CD14-positive monocyte (primary cell): ENCODE results near the gene MTMR6. TPM values are rescaled to one million over a fixed set of nuclear protein-coding genes. Genes with fewer than 3 reads are reported as not detected.
A peak's percentile ranks its signal among the peaks of the same experiment; 100 is the strongest.

ENCODE experiments used
- DNase-seq, 3 donors: peaks; one replicate each; pipeline ENCODE4 v3.0.0-alpha.2; 2011 to 2022
- H2AFZ ChIP-seq: 2 replicates; pipeline ENCODE4 v1.6.0; 2012; ENCODE audit warnings: mild to moderate bottlenecking, low read depth, low read length, inconsistent platforms; ENCODE audit not compliant: insufficient read depth, poor library complexity, severe bottlenecking
- H3K27ac ChIP-seq, 2 donors: 1 replicate in 1 of 2; 2 replicates in 1 of 2; pipeline ENCODE4 v1.5.1; 2012 to 2013; ENCODE audit warnings: low read length in 2 of 2, control low read depth in 1 of 2, inconsistent platforms in 1 of 2, low read depth in 1 of 2, mild to moderate bottlenecking in 1 of 2
- H3K27me3 ChIP-seq, 2 donors: one replicate each; pipeline versions ENCODE4 v1.6.0 to v1.6.1; 2011 to 2013; ENCODE audit warnings: low read length in 2 of 2; ENCODE audit not compliant: control insufficient read depth in 2 of 2, insufficient read depth in 2 of 2
- H3K36me3 ChIP-seq, 2 donors: replicated peaks in 1 of 2; 1 replicate in 1 of 2; 2 replicates in 1 of 2; pipeline versions ENCODE4 v1.5.1 to v1.6.1; 2012 to 2013; ENCODE audit warnings: low read length in 2 of 2, control low read depth in 1 of 2, inconsistent platforms in 1 of 2, mild to moderate bottlenecking in 1 of 2; ENCODE audit not compliant: insufficient read depth in 2 of 2, control insufficient read depth in 1 of 2
- H3K4me1 ChIP-seq, 2 donors: 1 replicate in 1 of 2; 2 replicates in 1 of 2; pipeline versions ENCODE4 v1.5.1 to v1.6.1; 2012 to 2013; ENCODE audit warnings: low read length in 2 of 2, control low read depth in 1 of 2, inconsistent platforms in 1 of 2, mild to moderate bottlenecking in 1 of 2, moderate library complexity in 1 of 2; ENCODE audit not compliant: insufficient read depth in 2 of 2, control insufficient read depth in 1 of 2
- H3K4me2 ChIP-seq: replicated peaks from 2 replicates; pipeline ENCODE3; 2012; ENCODE audit warnings: low read length, moderate library complexity, mild to moderate bottlenecking; ENCODE audit not compliant: poor library complexity, severe bottlenecking; ENCODE audit errors: extremely low read depth
- H3K4me3 ChIP-seq, 3 experiments: fragments of 200-600 bp in 1 of 3; sonication (generic) in 1 of 3; replicated peaks in 1 of 3; 1 replicate in 2 of 3; 2 replicates in 1 of 3; pipeline ENCODE4 v1.5.1; 2011 to 2013; ENCODE audit warnings: low read length in 3 of 3, mild to moderate bottlenecking in 3 of 3, control low read depth in 2 of 3, low read depth in 2 of 3, inconsistent platforms in 1 of 3, moderate library complexity in 1 of 3
- H3K79me2 ChIP-seq: 2 replicates; pipeline ENCODE4 v1.6.0; 2012; ENCODE audit warnings: mild to moderate bottlenecking, control low read depth, inconsistent platforms, low read length, moderate library complexity; ENCODE audit not compliant: insufficient read depth
- H3K9ac ChIP-seq: 2 replicates; pipeline ENCODE4 v1.6.0; 2017; ENCODE audit warnings: low read length, mild to moderate bottlenecking; ENCODE audit not compliant: insufficient read depth, poor library complexity, severe bottlenecking
- H3K9me3 ChIP-seq, 2 donors: replicated peaks in 1 of 2; 1 replicate in 1 of 2; 2 replicates in 1 of 2; pipeline versions ENCODE4 v1.5.1 to v1.6.1; 2012 to 2013; ENCODE audit warnings: low read length in 2 of 2, control low read depth in 1 of 2; ENCODE audit not compliant: control insufficient read depth in 1 of 2, insufficient read depth in 1 of 2
- H4K20me1 ChIP-seq: 2 replicates; pipeline ENCODE4 v1.6.0; 2012; ENCODE audit warnings: mild to moderate bottlenecking, low read length, control low read depth, moderate library complexity; ENCODE audit not compliant: insufficient read depth
- H3K27ac Mint-ChIP-seq, 7 donors: one replicate each; pipeline ENCODE4 v1.8.0; 2020; ENCODE audit warnings: mild to moderate bottlenecking in 7 of 7, mixed read lengths in 7 of 7, moderate library complexity in 6 of 7, inconsistent platforms in 2 of 7
- H3K27me3 Mint-ChIP-seq, 3 donors: one replicate each; pipeline ENCODE4 v1.8.0; 2021 to 2022; ENCODE audit warnings: low read depth in 3 of 3, mild to moderate bottlenecking in 3 of 3, mixed read lengths in 3 of 3, moderate library complexity in 3 of 3, inconsistent platforms in 1 of 3
- H3K36me3 Mint-ChIP-seq, 2 donors: one replicate each; pipeline ENCODE4 v1.8.0; 2020; ENCODE audit warnings: mixed read lengths in 2 of 2, inconsistent platforms in 1 of 2, mild to moderate bottlenecking in 1 of 2
- H3K4me1 Mint-ChIP-seq: one replicate; pipeline ENCODE4 v1.8.0; 2020; ENCODE audit warnings: mild to moderate bottlenecking, mixed read lengths
- H3K4me3 Mint-ChIP-seq, 2 donors: one replicate each; pipeline ENCODE4 v1.8.0; 2020; ENCODE audit warnings: mild to moderate bottlenecking in 2 of 2, mixed read lengths in 2 of 2, moderate library complexity in 1 of 2
- H3K9me3 Mint-ChIP-seq, 7 donors: one replicate each; pipeline ENCODE4 v1.8.0; 2020 to 2022; ENCODE audit warnings: mixed read lengths in 7 of 7, mild to moderate bottlenecking in 6 of 7, moderate library complexity in 6 of 7, inconsistent platforms in 2 of 7
- CTCF ChIP-seq: fragments of 200-600 bp; IDR thresholded peaks from one replicate; pipeline ENCODE4 v1.8.0; 2022; ENCODE audit warnings: antibody characterized with exemption, mild to moderate bottlenecking
- WGBS: methylation state at CpG from one replicate; pipeline ENCODE4 v1.1.5; 2013; ENCODE audit warnings: missing lambda C conversion rate; ENCODE audit not compliant: insufficient coverage; 5-methylcytosine and 5-hydroxymethylcytosine counted together
- intact Hi-C, 2 donors: fragments of 100-400 bp; cut with micrococcal nuclease; formaldehyde crosslinking; loops; one replicate each; pipeline versions ENCODE4 v1.15.0 to v1.15.1; 2023
- polyA minus RNA-seq: library from RNA; depleted of rRNA, polyadenylated mRNA; stranded (reverse); fragments of >200 nt; gene quantifications from 2 replicates; pipeline ENCODE4 v1.2.3, GENCODE V29; 2012
- polyA plus RNA-seq, 3 donors: library from polyadenylated mRNA; depleted of rRNA in 1 of 3; unstranded in 2 of 3; stranded (reverse) in 1 of 3; fragments of 300-500 nt in 2 of 3; fragments of >200 nt in 1 of 3; fragmentation: Illumina TruSeq in 2 of 3; gene quantifications; 1 replicate in 2 of 3; 2 replicates in 1 of 3; pipeline ENCODE4 v1.2.3, GENCODE V29; 2012 to 2021
- total RNA-seq, 12 experiments: library from RNA in 1 of 12; stranded (reverse) in 1 of 12; fragments of 120-200 nt in 1 of 12; gene quantifications; one replicate each; pipeline ENCODE4 v1.2.4 and lab custom pipeline; 2013 to 2026; ENCODE audit warnings: mixed read lengths in 6 of 12, inconsistent platforms in 1 of 12

The MTMR6 gene
- total RNA-seq (2013): 23.1 TPM
- polyA plus RNA-seq: 10 to 100 TPM in 2 of 3 donors, 1 to 10 TPM in 1; 7.4 to 31.9 (median 24.4) TPM
- 8.3 and 8.5 TPM in 2 replicates for polyA minus RNA-seq
- total RNA-seq (lab: John Stamatoyannopoulos, UW): 64.4 to 283 (median 186) reads per million in 11 experiments

- Histone ChIP-seq H3K27ac (peak within 1 kb of the TSS; percentile 94 to 100), H3K79me2 (peaks cover 51% of the 10 kb centered on the region), H3K9me3 (no peaks in the 10 kb centered on the region), H3K4me3 (peak within 1 kb of the TSS; percentile 72 to 98 (median 93)), H4K20me1 (peaks cover 18% of the 10 kb centered on the region), H3K27me3 (no peaks in the 10 kb centered on the region), H3K36me3 (peaks cover 6 to 7% of the 10 kb centered on the region in 2 donors), H3K9ac (peak within 1 kb of the TSS; percentile 100), H2AFZ (peak within 1 kb of the TSS; percentile 66), H3K4me2 (peak within 1 kb of the TSS; percentile 86), H3K4me1 (peaks cover 17 to 26% of the 10 kb centered on the region in 2 donors)
- DNase-seq: peak; percentile 86 to 95 (median 89)
- WGBS: under 1% methylated on average over 60 of the region's 65 CpGs
- TF ChIP-seq CTCF: peak; percentile 100
- peaks cover 44% of the 10 kb centered on the region for H3K4me1 Mint-ChIP-seq
- H3K27me3 Mint-ChIP-seq: peaks cover 2 to 4% (median 2%) of the 10 kb centered on the region in 3 donors
- no peaks in the 10 kb centered on the region for H3K9me3 Mint-ChIP-seq
- intact Hi-C loops: loop anchor here (5.0 to 10.0 kb wide), 2 partner anchors 35 to 52 kb away; no protein-coding TSS in a partner anchor
- H3K4me3 Mint-ChIP-seq: peak within 1 kb of the TSS; percentile 94 to 95
- peak within 1 kb of the TSS; percentile 97 to 99 (median 99) for H3K27ac Mint-ChIP-seq
- H3K36me3 Mint-ChIP-seq: peaks cover 10 to 24% of the 10 kb centered on the region in 2 donors
Measured at GRCh38 chr13:25286969-25287961, at the start of gene MTMR6. MTMR6 (minus strand) TSS chr13:25287488; CDS start chr13:25287247, 241 bp downstream.

GRCh38 chr13:25335856-25336255 lies 48.6 kb upstream of the MTMR6 start:
- Histone ChIP-seq H3K79me2 (no peaks in the 10 kb centered on the region), H3K27ac (no peak overlapping the region), H2AFZ (no peak overlapping the region), H3K9ac (no peak overlapping the region), H4K20me1 (peaks cover 21% of the 10 kb centered on the region), H3K27me3 (no peaks in the 10 kb centered on the region), H3K4me2 (no peak overlapping the region), H3K4me1 (no peaks in the 10 kb centered on the region), H3K36me3 (peaks cover 88 to 92% of the 10 kb centered on the region in 2 donors), H3K9me3 (no peaks in the 10 kb centered on the region), H3K4me3 (no peak overlapping the region)
- no peak for DNase-seq
- intact Hi-C loops: no loop called here
- no peaks in the 10 kb centered on the region for H3K27me3 Mint-ChIP-seq
- no peak overlapping the region for H3K27ac Mint-ChIP-seq
- WGBS: 100% methylated on average over 1 of the region's 3 CpGs
- TF ChIP-seq CTCF: no peak
- H3K9me3 Mint-ChIP-seq: no peaks in the 10 kb centered on the region
- no peak overlapping the region for H3K4me3 Mint-ChIP-seq
- H3K4me1 Mint-ChIP-seq: no peaks in the 10 kb centered on the region
- H3K36me3 Mint-ChIP-seq: peaks cover 66 to 80% of the 10 kb centered on the region in 2 donors
